NB4 (cell line): ENCODE data around the gene OR2AP1.

Experiments
- POLR2A ChIP-seq: IDR thresholded peaks from 2 replicates; pipeline ENCODE4 v1.6.1; 2011; ENCODE audit warnings: mild to moderate bottlenecking; ENCODE audit not compliant: insufficient read length; ENCODE audit errors: extremely low read depth
- TF ChIP-seq, protein P1 (sequence below): IDR thresholded peaks from one replicate; pipeline ENCODE4 v1.5.1; 2012; ENCODE audit warnings: low read depth, low read length
- TF ChIP-seq, protein P2 (sequence below): IDR thresholded peaks from 2 replicates; pipeline ENCODE4 v1.6.1; 2011; ENCODE audit warnings: low read depth, low read length

DNA sequence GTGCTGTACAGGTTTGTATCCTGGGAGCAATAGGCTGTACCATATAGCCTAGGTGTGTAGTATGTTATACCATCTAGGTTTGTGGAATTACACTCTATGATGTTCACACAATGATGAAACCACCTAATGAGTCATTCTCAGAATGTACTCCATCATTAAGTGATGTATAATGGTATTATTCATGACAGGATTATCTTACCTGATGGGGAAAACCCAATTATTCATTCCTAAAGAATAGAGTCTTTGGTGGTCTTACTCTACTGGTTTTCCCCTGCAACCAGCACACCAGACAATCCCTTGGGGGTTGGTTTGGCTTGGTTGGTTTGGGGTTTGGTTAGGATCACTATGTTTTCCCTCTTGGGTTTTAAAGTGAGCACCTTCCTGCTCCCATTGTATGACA lies 51.8 kb downstream of the OR2AP1 start:
- TF ChIP-seq, protein P1, sequence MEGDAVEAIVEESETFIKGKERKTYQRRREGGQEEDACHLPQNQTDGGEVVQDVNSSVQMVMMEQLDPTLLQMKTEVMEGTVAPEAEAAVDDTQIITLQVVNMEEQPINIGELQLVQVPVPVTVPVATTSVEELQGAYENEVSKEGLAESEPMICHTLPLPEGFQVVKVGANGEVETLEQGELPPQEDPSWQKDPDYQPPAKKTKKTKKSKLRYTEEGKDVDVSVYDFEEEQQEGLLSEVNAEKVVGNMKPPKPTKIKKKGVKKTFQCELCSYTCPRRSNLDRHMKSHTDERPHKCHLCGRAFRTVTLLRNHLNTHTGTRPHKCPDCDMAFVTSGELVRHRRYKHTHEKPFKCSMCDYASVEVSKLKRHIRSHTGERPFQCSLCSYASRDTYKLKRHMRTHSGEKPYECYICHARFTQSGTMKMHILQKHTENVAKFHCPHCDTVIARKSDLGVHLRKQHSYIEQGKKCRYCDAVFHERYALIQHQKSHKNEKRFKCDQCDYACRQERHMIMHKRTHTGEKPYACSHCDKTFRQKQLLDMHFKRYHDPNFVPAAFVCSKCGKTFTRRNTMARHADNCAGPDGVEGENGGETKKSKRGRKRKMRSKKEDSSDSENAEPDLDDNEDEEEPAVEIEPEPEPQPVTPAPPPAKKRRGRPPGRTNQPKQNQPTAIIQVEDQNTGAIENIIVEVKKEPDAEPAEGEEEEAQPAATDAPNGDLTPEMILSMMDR: no peak
- no peak for TF ChIP-seq POLR2A
- TF ChIP-seq, protein P2, sequence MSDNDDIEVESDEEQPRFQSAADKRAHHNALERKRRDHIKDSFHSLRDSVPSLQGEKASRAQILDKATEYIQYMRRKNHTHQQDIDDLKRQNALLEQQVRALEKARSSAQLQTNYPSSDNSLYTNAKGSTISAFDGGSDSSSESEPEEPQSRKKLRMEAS: no peak
